Measurements from ENCODE around the gene LCT. TPM values are rescaled to one million over a fixed set of nuclear protein-coding genes. Genes with fewer than 3 reads are reported as not detected.
"Not testable (repeated sequence)": the region's sequence is repeated elsewhere in the genome, so short reads cannot be mapped to it uniquely, and the experiment has no call there.

LCT gene
- total RNA-seq, 1 donor from 2014 or later: 0.19 TPM

- Mint-ChIP-seq H3K9me3 (ENCODE audit: low read depth) (peaks cover 3% of the 10 kb centered on the region), H3K27ac (no peak overlapping the region), H3K4me3 (ENCODE audit: low read depth) (no peak overlapping the region), H3K27me3 (no peaks in the 10 kb centered on the region), H3K36me3 (ENCODE audit: insufficient read depth) (peaks cover 1% of the 10 kb centered on the region), H3K4me1 (ENCODE audit: low read depth) (peaks cover 5% of the 10 kb centered on the region)
- no peak for DNase-seq (ENCODE audit: low spot score, unreplicated experiment)
- no peak for TF ChIP-seq CTCF (IDR thresholded peaks at IDR 0.05; ENCODE audit: unreplicated experiment)
Measured at GRCh38 chr2:135798275-135798705, 38.7 kb downstream of the LCT start.

GRCh38 chr2:135797497-135798274 is 39.3 kb downstream of the LCT start:
- Mint-ChIP-seq H3K4me1 (ENCODE audit: low read depth) (peaks cover 2% of the 10 kb centered on the region), H3K27me3 (no peaks in the 10 kb centered on the region), H3K27ac (no peak overlapping the region), H3K4me3 (ENCODE audit: low read depth) (no peak overlapping the region), H3K36me3 (ENCODE audit: insufficient read depth) (peaks cover 1% of the 10 kb centered on the region), H3K9me3 (ENCODE audit: low read depth) (peaks cover 3% of the 10 kb centered on the region)
- peak; percentile 51 for DNase-seq (ENCODE audit: low spot score, unreplicated experiment)
- peak; percentile 87 for TF ChIP-seq CTCF (IDR thresholded peaks at IDR 0.05; ENCODE audit: unreplicated experiment)

GRCh38 chr2:135796606-135797005 is 40.4 kb downstream of the LCT start:
- TF ChIP-seq CTCF (IDR thresholded peaks at IDR 0.05; ENCODE audit: unreplicated experiment): no peak
- Mint-ChIP-seq H3K27ac (no peak overlapping the region), H3K36me3 (ENCODE audit: insufficient read depth) (peaks cover 1% of the 10 kb centered on the region), H3K27me3 (no peaks in the 10 kb centered on the region), H3K4me1 (ENCODE audit: low read depth) (no peaks in the 10 kb centered on the region), H3K4me3 (ENCODE audit: low read depth) (no peak overlapping the region), H3K9me3 (ENCODE audit: low read depth) (no peaks in the 10 kb centered on the region)
- DNase-seq (ENCODE audit: low spot score, unreplicated experiment): no peak

DNA sequence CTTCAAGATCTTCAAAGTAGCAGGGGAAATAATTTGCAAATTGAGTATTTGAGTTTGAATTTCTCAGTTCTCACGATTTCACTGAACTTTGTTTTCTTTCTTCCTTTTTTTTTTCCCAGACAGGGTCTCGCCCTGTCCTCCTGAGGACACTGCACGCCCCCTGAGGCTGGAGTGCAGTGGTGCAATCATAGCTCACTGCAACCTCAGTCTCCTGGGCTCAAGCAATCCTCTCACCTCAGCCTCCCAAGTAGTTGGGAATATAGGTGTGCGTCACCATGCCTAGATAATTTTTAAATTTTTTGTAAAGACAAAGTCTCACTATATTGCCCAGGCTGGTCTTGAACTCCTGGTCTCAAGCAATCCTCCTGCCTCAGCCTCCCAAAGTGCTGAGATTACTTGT is 41.3 kb downstream of the LCT start:
- H3K27me3 Mint-ChIP-seq: not testable (repeated sequence)

More for the DNA sequence above, 41.3 kb downstream of the LCT start:
- not testable (repeated sequence) for H3K4me1 Mint-ChIP-seq (ENCODE audit: low read depth); H3K27ac Mint-ChIP-seq; H3K9me3 Mint-ChIP-seq (ENCODE audit: low read depth); DNase-seq (ENCODE audit: low spot score, unreplicated experiment); H3K4me3 Mint-ChIP-seq (ENCODE audit: low read depth); H3K36me3 Mint-ChIP-seq (ENCODE audit: insufficient read depth)
- peak; percentile 23 for TF ChIP-seq CTCF (IDR thresholded peaks at IDR 0.05; ENCODE audit: unreplicated experiment)
